Activated T-helper 1 cell treated with anti-CD3 and anti-CD28 coated beads, Interleukin-12 subunit alpha, Interleukin-12 subunit beta, Interleukin-2, Interleukin-4 antibody, amounts not matched to agents 30 ng/mL and 10 ng/mL and 1 ng/mL, durations not matched to agents 14 hours and 24 hours and 36 hours (primary cell): ENCODE data around the gene MVD. TPM values are rescaled to one million over a fixed set of nuclear protein-coding genes. Genes with fewer than 3 reads are reported as not detected.

Source experiments
- DNase-seq: peaks from one replicate; pipeline ENCODE4 v3.0.0; 2021; ENCODE audit warnings: low spot score
- H3K27ac Mint-ChIP-seq: one replicate; pipeline ENCODE4 v1.8.0; 2021; ENCODE audit warnings: mild to moderate bottlenecking, mixed read lengths
- H3K27me3 Mint-ChIP-seq: one replicate; pipeline ENCODE4 v1.8.0; 2022; ENCODE audit warnings: mild to moderate bottlenecking, moderate library complexity, mixed read lengths; ENCODE audit not compliant: insufficient read depth
- H3K36me3 Mint-ChIP-seq: one replicate; pipeline ENCODE4 v1.8.0; 2021; ENCODE audit warnings: low read depth, mixed read lengths
- H3K4me1 Mint-ChIP-seq: one replicate; pipeline ENCODE4 v1.8.0; 2021; ENCODE audit warnings: low read depth, mixed read lengths
- H3K4me3 Mint-ChIP-seq: one replicate; pipeline ENCODE4 v1.8.0; 2021; ENCODE audit warnings: mild to moderate bottlenecking, moderate library complexity, mixed read lengths
- H3K9me3 Mint-ChIP-seq: one replicate; pipeline ENCODE4 v1.8.0; 2021; ENCODE audit warnings: mixed read lengths
- intact Hi-C: fragments of 100-400 bp; cut with micrococcal nuclease; formaldehyde crosslinking; loops from one replicate; pipeline ENCODE4 v1.15.1; 2024
- total RNA-seq: library from RNA; stranded (reverse); gene quantifications from 2 replicates; pipeline ENCODE4 v1.2.3, GENCODE V29; 2022

Gene MVD
- total RNA-seq, 1 donor from 2014 or later, result 88.8 TPM

DNA sequence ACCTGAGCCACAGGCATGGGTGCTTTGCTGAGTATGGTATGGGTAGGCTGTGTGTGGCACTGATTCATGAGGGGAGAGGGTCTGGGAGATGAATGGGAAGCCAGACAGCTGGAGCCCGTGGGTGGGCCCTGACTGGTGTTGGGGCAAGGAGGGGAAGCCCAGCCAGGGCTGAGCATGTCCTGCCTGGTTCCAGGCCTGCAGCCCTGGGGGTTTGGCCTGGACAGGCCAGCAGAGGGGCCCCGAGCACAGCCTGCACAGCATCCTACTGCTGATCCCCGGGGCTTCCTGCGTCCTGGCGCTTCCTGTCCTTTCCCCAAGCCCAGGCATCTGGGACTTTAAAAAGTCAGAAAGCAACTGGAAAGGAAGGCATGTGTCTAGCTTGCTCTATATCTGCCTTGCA, 4.6 kb upstream of the MVD start:
- intact Hi-C loops, result loop anchor here (10.0 kb wide), 1 partner anchor 1283 kb away; the partner anchor contains the start of gene FBXO31
- no peak for DNase-seq
- Mint-ChIP-seq H3K9me3 (no peaks in the 10 kb centered on the region), H3K36me3 (peaks cover 8% of the 10 kb centered on the region), H3K27ac (no peak overlapping the region), H3K27me3 (no peaks in the 10 kb centered on the region), H3K4me1 (peaks cover 6% of the 10 kb centered on the region), H3K4me3 (no peak overlapping the region)

DNA sequence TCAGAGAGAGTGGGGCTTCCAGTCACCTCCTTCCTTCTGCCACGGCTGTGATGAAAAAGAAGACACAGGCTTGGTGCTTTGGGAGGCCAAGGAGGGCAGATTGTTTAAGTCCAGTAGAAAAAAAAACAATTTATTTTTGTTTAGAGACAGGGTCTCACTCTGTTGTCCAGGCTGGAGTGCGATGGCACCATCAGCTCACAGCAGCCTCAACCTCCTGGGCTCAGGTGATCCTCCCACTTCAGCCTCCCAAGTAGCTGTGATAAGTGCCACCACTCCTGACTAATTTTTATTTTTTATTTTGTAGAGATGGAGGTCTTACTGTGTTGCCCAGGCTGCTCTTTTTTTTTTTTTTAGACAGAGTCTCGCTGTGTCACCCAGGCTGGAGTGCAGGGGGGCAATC, 2.7 kb upstream of the MVD start:
- Mint-ChIP-seq H3K36me3 (peaks cover 8% of the 10 kb centered on the region), H3K4me3 (no peak overlapping the region), H3K4me1 (peaks cover 20% of the 10 kb centered on the region), H3K9me3 (no peaks in the 10 kb centered on the region), H3K27ac (no peak overlapping the region), H3K27me3 (no peaks in the 10 kb centered on the region)
- intact Hi-C loops, result loop anchor here (10.0 kb wide), 1 partner anchor 1281 kb away; the partner anchor contains the start of gene FBXO31
- DNase-seq, result no peak

GRCh38 chr16:88665148-88665547, 2.3 kb upstream of the MVD start:
- H3K4me3 Mint-ChIP-seq, result peak overlapping the region; percentile 63
- peaks cover 20% of the 10 kb centered on the region for H3K4me1 Mint-ChIP-seq
- DNase-seq, result no peak
- intact Hi-C loops, result loop anchor here (10.0 kb wide), 1 partner anchor 1280 kb away; the partner anchor contains the start of gene FBXO31
- H3K27me3 Mint-ChIP-seq, result no peaks in the 10 kb centered on the region
- no peak overlapping the region for H3K27ac Mint-ChIP-seq
- H3K36me3 Mint-ChIP-seq, result peaks cover 8% of the 10 kb centered on the region
- H3K9me3 Mint-ChIP-seq, result no peaks in the 10 kb centered on the region

DNA sequence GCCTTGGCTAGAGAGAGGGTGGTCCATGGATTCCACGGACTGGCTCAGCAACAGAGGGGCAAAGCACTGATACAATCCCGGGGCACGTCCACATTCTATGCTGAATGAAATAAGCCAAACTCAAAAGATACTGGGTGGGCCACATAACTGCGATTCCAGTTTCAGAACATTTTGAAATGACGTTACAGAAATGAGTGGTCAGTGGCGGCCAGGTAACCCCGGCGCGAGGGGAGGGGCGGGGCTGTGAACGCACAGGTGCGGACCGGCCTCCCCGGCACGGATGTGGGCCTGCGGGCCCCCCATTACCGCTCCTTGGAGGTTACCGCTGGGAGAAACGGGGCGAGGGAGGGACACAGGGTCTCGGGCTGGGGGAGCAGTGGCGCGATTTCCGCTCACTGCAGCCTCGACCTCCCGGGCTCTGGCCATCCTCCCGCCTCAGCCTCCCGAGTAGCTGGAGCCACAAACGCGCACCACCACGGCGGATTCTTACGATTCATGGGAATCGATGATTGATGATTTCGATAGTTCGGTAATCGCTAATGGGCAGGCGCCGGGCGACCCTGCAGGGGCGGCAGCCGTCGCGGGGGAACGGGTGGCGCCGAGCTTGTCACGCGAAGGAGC, 559 bp downstream of the MVD start:
- intact Hi-C loops, result loop anchor here (5.0 to 10.0 kb wide), 2 partner anchors 195 to 1278 kb away; partner anchors contain the start of genes FBXO31, GALNS and TRAPPC2L
- DNase-seq, result no peak
- peaks cover 20% of the 10 kb centered on the region for H3K4me1 Mint-ChIP-seq
- peak overlapping the region; percentile 84 for H3K4me3 Mint-ChIP-seq
- H3K36me3 Mint-ChIP-seq, result peaks cover 5% of the 10 kb centered on the region
- H3K27me3 Mint-ChIP-seq, result no peaks in the 10 kb centered on the region
- no peaks in the 10 kb centered on the region for H3K9me3 Mint-ChIP-seq
- peak overlapping the region; percentile 84 for H3K27ac Mint-ChIP-seq

GRCh38 chr16:88661468-88661867, 1.4 kb downstream of the MVD start:
- Mint-ChIP-seq H3K36me3 (peaks cover 3% of the 10 kb centered on the region), H3K4me1 (peaks cover 20% of the 10 kb centered on the region), H3K9me3 (no peaks in the 10 kb centered on the region), H3K4me3 (peak overlapping the region; percentile 84), H3K27me3 (no peaks in the 10 kb centered on the region), H3K27ac (peak overlapping the region; percentile 6)
- DNase-seq, result no peak
- intact Hi-C loops, result loop anchor here (5.0 to 10.0 kb wide), 2 partner anchors 196 to 1277 kb away; partner anchors contain the start of genes FBXO31, GALNS and TRAPPC2L

- no peak for DNase-seq
- intact Hi-C loops, result no loop called here
- H3K27me3 Mint-ChIP-seq, result no peaks in the 10 kb centered on the region
- H3K36me3 Mint-ChIP-seq, result peaks cover 8% of the 10 kb centered on the region
- no peaks in the 10 kb centered on the region for H3K9me3 Mint-ChIP-seq
- no peak overlapping the region for H3K4me3 Mint-ChIP-seq
- peaks cover 14% of the 10 kb centered on the region for H3K4me1 Mint-ChIP-seq
- H3K27ac Mint-ChIP-seq, result no peak overlapping the region
Measured at GRCh38 chr16:88659160-88659559, 3.7 kb downstream of the MVD start.

- no peaks in the 10 kb centered on the region for H3K27me3 Mint-ChIP-seq
- DNase-seq, result no peak
- no peaks in the 10 kb centered on the region for H3K9me3 Mint-ChIP-seq
- peaks cover 14% of the 10 kb centered on the region for H3K4me1 Mint-ChIP-seq
- intact Hi-C loops, result no loop called here
- no peak overlapping the region for H3K4me3 Mint-ChIP-seq
- no peak overlapping the region for H3K27ac Mint-ChIP-seq
- peaks cover 8% of the 10 kb centered on the region for H3K36me3 Mint-ChIP-seq
Measured at GRCh38 chr16:88658714-88659113, 4.2 kb downstream of the MVD start.

- Mint-ChIP-seq H3K27me3 (no peaks in the 10 kb centered on the region), H3K4me3 (no peak overlapping the region), H3K27ac (no peak overlapping the region), H3K9me3 (no peaks in the 10 kb centered on the region), H3K36me3 (peaks cover 11% of the 10 kb centered on the region), H3K4me1 (peaks cover 14% of the 10 kb centered on the region)
- intact Hi-C loops, result no loop called here
- DNase-seq, result no peak
Measured at GRCh38 chr16:88657371-88657770, 5.5 kb downstream of the MVD start.

DNA sequence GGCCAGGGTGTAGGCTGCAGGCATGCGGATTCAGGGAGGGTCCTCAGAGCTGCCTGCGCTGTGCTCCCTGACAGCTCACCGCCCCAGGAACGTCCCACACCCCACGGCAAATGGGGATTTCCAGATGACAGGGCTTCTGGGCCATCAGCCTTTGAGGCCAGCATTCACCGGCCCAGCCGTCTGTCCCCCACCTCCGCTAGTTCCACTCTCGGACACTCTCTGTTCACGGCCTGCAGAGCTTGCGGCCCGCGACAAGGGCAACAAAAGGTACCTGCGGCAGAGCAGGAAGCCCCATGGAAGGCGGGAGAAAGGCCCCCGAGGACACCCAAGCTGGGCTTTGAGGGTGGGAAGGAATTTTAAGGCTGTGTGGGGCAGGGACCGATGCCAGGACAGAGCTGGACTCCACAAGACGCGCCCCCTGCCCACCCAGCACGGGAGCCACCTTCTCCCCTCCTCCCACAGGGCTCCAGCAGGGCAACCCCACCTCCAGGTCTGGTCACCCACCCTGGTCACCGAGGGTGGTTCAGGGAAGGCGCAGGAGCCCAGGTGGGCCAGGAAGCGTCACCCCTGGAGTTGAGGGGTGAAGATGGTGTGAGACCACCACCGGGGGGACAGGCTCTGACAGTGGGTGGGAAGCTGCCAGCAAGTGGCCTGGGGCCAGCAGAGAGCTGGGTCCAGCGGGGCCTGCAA, 6.5 kb downstream of the MVD start:
- peaks cover 12% of the 10 kb centered on the region for H3K36me3 Mint-ChIP-seq
- no peaks in the 10 kb centered on the region for H3K27me3 Mint-ChIP-seq
- H3K9me3 Mint-ChIP-seq, result no peaks in the 10 kb centered on the region
- no peak overlapping the region for H3K4me3 Mint-ChIP-seq
- intact Hi-C loops, result no loop called here
- no peak overlapping the region for H3K27ac Mint-ChIP-seq
- DNase-seq, result no peak
- peaks cover 9% of the 10 kb centered on the region for H3K4me1 Mint-ChIP-seq

DNA sequence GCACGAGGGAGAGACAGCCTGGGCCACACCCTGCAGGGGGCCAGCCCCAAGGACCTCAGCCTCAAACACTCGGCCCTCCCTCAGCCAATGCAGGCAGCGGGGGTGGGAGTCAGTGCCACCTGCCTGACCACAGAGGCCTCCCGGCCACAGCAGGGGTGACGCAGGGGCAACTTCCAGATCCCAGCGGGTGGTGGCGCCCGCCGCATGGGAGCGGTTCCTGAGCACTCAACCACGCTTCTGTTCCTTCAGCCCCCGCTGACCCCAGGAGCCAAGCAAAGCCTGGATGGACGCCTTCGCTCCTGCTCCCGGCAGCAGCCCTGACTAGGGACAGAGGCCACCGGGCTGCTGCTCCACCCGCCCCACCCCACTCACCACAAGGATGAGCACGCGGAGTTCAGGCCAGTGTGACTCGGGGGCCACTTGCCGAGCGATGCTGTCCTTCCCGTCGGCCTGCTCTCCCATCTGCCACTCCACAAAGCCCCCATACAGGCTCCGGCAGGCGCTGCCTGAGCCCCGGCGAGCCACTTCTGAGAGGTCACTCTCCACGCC, 7.1 kb downstream of the MVD start:
- DNase-seq, result no peak
- intact Hi-C loops, result no loop called here
- Mint-ChIP-seq H3K4me3 (no peak overlapping the region), H3K27me3 (no peaks in the 10 kb centered on the region), H3K4me1 (peaks cover 8% of the 10 kb centered on the region), H3K9me3 (no peaks in the 10 kb centered on the region), H3K27ac (no peak overlapping the region), H3K36me3 (peaks cover 13% of the 10 kb centered on the region)

GRCh38 chr16:88655053-88655732, 7.7 kb downstream of the MVD start:
- Mint-ChIP-seq H3K9me3 (no peaks in the 10 kb centered on the region), H3K4me3 (no peak overlapping the region), H3K27ac (no peak overlapping the region), H3K36me3 (peaks cover 13% of the 10 kb centered on the region), H3K27me3 (no peaks in the 10 kb centered on the region), H3K4me1 (peaks cover 8% of the 10 kb centered on the region)
- no peak for DNase-seq
- intact Hi-C loops, result no loop called here

DNA sequence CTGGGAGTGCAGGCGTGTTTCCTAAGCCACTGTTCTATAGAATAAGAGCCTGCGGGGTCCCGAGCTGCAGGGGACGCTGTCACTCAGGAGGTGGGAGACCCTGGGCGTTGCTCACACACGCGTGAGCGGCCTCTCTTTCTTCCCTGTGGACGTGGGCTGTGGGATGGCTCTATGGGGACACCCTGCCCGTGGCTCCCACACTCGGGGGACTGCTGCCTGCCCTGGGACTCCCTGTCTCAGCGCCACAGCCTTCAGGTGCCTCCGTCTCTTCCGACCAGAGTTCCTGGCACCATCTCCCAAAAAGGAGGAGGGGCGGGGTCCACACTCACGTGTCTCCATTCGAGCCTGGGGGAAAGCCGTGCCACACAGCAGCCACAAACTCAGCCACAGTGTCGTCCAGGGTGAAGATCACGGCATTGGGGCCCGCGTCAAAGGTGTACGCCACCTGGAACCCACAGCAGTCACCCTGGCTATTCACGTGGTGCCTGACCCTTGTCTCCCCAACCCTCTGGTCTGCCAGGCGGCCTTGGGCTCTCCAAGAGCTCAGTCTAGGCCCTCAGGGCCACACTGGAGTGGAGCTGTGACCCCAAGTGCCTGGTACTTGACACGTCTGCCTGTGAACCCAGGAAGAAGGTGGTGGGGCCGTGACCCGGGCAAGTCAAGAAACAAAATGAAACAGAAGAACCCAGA, 8.4 kb downstream of the MVD start:
- no peak for DNase-seq
- H3K9me3 Mint-ChIP-seq, result no peaks in the 10 kb centered on the region
- H3K36me3 Mint-ChIP-seq, result peaks cover 13% of the 10 kb centered on the region
- no peak overlapping the region for H3K4me3 Mint-ChIP-seq
- intact Hi-C loops, result no loop called here
- H3K27me3 Mint-ChIP-seq, result no peaks in the 10 kb centered on the region
- peaks cover 8% of the 10 kb centered on the region for H3K4me1 Mint-ChIP-seq
- H3K27ac Mint-ChIP-seq, result no peak overlapping the region
